Measurements from ENCODE around the gene WNT3A. TPM values are rescaled to one million over a fixed set of nuclear protein-coding genes. Genes with fewer than 3 reads are reported as not detected.

The WNT3A gene
- total RNA-seq, 1 experiment from 2014 or later: not detected

GRCh38 chr1:228098323-228098931, 91.6 kb downstream of the WNT3A start:
- Mint-ChIP-seq H3K4me3 (ENCODE audit: low read depth, unreplicated experiment) (no peak overlapping the region), H3K27me3 (ENCODE audit: unreplicated experiment) (no peaks in the 10 kb centered on the region), H3K36me3 (ENCODE audit: insufficient read depth, unreplicated experiment) (peaks cover 100% of the 10 kb centered on the region), H3K4me1 (ENCODE audit: low read depth, unreplicated experiment) (peaks cover 20% of the 10 kb centered on the region), H3K9me3 (ENCODE audit: low read depth, unreplicated experiment) (peaks cover 8% of the 10 kb centered on the region), H3K27ac (ENCODE audit: unreplicated experiment) (no peak overlapping the region)
- intact Hi-C loops (cut with micrococcal nuclease; ENCODE audit: unreplicated experiment): no loop called here
- CTCF ChIA-PET: interaction anchor here (0.6 kb wide), 1 partner anchor 10 kb away, joined by 3 read pairs; no protein-coding TSS in a partner anchor
- TF ChIP-seq CTCF (IDR thresholded peaks at IDR 0.05; ENCODE audit: unreplicated experiment): no peak
- TSS peak; percentile 79 for BruUV-seq (replicated peaks)
- DNase-seq: no peak

GRCh38 chr1:228099331-228099732, 92.5 kb downstream of the WNT3A start:
- DNase-seq: no peak
- H3K4me3 Mint-ChIP-seq (ENCODE audit: low read depth, unreplicated experiment): no peak overlapping the region
- H3K4me1 Mint-ChIP-seq (ENCODE audit: low read depth, unreplicated experiment): peaks cover 23% of the 10 kb centered on the region
- CTCF ChIA-PET: no interaction called here
- peaks cover 8% of the 10 kb centered on the region for H3K9me3 Mint-ChIP-seq (ENCODE audit: low read depth, unreplicated experiment)
- H3K27ac Mint-ChIP-seq (ENCODE audit: unreplicated experiment): peak overlapping the region; percentile 87
- no TSS peak for BruUV-seq (replicated peaks)
- H3K36me3 Mint-ChIP-seq (ENCODE audit: insufficient read depth, unreplicated experiment): peaks cover 100% of the 10 kb centered on the region
- intact Hi-C loops (cut with micrococcal nuclease; ENCODE audit: unreplicated experiment): no loop called here
- no peaks in the 10 kb centered on the region for H3K27me3 Mint-ChIP-seq (ENCODE audit: unreplicated experiment)
- TF ChIP-seq CTCF (IDR thresholded peaks at IDR 0.05; ENCODE audit: unreplicated experiment): no peak

- no peak for DNase-seq
- Mint-ChIP-seq H3K4me3 (ENCODE audit: low read depth, unreplicated experiment) (peak overlapping the region; percentile 92), H3K27me3 (ENCODE audit: unreplicated experiment) (no peaks in the 10 kb centered on the region), H3K36me3 (ENCODE audit: insufficient read depth, unreplicated experiment) (peaks cover 95% of the 10 kb centered on the region), H3K4me1 (ENCODE audit: low read depth, unreplicated experiment) (peaks cover 20% of the 10 kb centered on the region), H3K27ac (ENCODE audit: unreplicated experiment) (peak overlapping the region; percentile 78), H3K9me3 (ENCODE audit: low read depth, unreplicated experiment) (no peaks in the 10 kb centered on the region)
- intact Hi-C loops (cut with micrococcal nuclease; ENCODE audit: unreplicated experiment): no loop called here
- TSS peak; percentile 67 for BruUV-seq (replicated peaks)
- no peak for TF ChIP-seq CTCF (IDR thresholded peaks at IDR 0.05; ENCODE audit: unreplicated experiment)
- CTCF ChIA-PET: no interaction called here
These were observed 94.2 kb downstream of the WNT3A start for GRCh38 chr1:228100822-228101613.

GRCh38 chr1:228101614-228101993, 94.8 kb downstream of the WNT3A start:
- no peaks in the 10 kb centered on the region for H3K27me3 Mint-ChIP-seq (ENCODE audit: unreplicated experiment)
- BruUV-seq (replicated peaks): no TSS peak
- intact Hi-C loops (cut with micrococcal nuclease; ENCODE audit: unreplicated experiment): no loop called here
- TF ChIP-seq CTCF (IDR thresholded peaks at IDR 0.05; ENCODE audit: unreplicated experiment): no peak
- no peaks in the 10 kb centered on the region for H3K9me3 Mint-ChIP-seq (ENCODE audit: low read depth, unreplicated experiment)
- H3K27ac Mint-ChIP-seq (ENCODE audit: unreplicated experiment): peak overlapping the region; percentile 78
- DNase-seq: no peak
- peaks cover 93% of the 10 kb centered on the region for H3K36me3 Mint-ChIP-seq (ENCODE audit: insufficient read depth, unreplicated experiment)
- H3K4me1 Mint-ChIP-seq (ENCODE audit: low read depth, unreplicated experiment): peaks cover 20% of the 10 kb centered on the region
- CTCF ChIA-PET: interaction anchor here (0.6 to 1.1 kb wide), 4 partner anchors 18 to 656 kb away, joined by 4 to 9 read pairs (median 5); no protein-coding TSS in a partner anchor
- H3K4me3 Mint-ChIP-seq (ENCODE audit: low read depth, unreplicated experiment): peak overlapping the region; percentile 92

Measured in Calu3 (cell line).